Measurements from ENCODE around the gene TBC1D1. TPM values are rescaled to one million over a fixed set of nuclear protein-coding genes. Genes with fewer than 3 reads are reported as not detected.

TBC1D1 gene
- polyA plus RNA-seq, 3 donors: 23.3 to 70.0 (median 31.5) TPM

- peaks cover 88 to 100% of the 10 kb centered on the region in 2 donors for H3K36me3 ChIP-seq (replicated peaks in 1 of 2; ENCODE audit: control insufficient read depth in 1 of 2, insufficient read depth in 2 of 2, low read length in 2 of 2)
- H3K27me3 ChIP-seq (ENCODE audit: control insufficient read depth in 2 of 2, insufficient read depth in 2 of 2, low read length in 2 of 2): no peaks in the 10 kb centered on the region
- Mint-ChIP-seq H3K27me3 (ENCODE audit: low read depth in 3 of 3) (peaks cover 0 to 4% (median 2%) of the 10 kb centered on the region in 3 donors), H3K4me3 (no peak overlapping the region), H3K9me3 (no peaks in the 10 kb centered on the region), H3K4me1 (peaks cover 6% of the 10 kb centered on the region), H3K36me3 (peaks cover 86 to 94% of the 10 kb centered on the region in 2 donors), H3K27ac (peak overlapping the region in 3 of 7 donors; percentile 30 to 71 (median 60))
- no peaks in the 10 kb centered on the region for H3K79me2 ChIP-seq (ENCODE audit: insufficient read depth, low read length)
- no peak for DNase-seq
- H3K4me1 ChIP-seq (ENCODE audit: control insufficient read depth in 1 of 2, insufficient read depth in 2 of 2, low read length in 2 of 2): peaks cover under 1 to 4% of the 10 kb centered on the region in 2 donors
- H3K4me3 ChIP-seq (replicated peaks in 1 of 3; ENCODE audit: low read depth in 2 of 3, low read length in 3 of 3): no peak overlapping the region
- no peaks in the 10 kb centered on the region for H3K9me3 ChIP-seq (replicated peaks in 1 of 2; ENCODE audit: control insufficient read depth in 1 of 2, insufficient read depth in 1 of 2, low read length in 2 of 2)
- no peak overlapping the region for H3K27ac ChIP-seq (ENCODE audit: low read depth in 1 of 2, low read length in 2 of 2)
- WGBS (ENCODE audit: insufficient coverage): 100% methylated on average over 3 of the region's 7 CpGs
- no peak overlapping the region for H3K4me2 ChIP-seq (replicated peaks; ENCODE audit: extremely low read depth, low read length, poor library complexity, severe bottlenecking)
- TF ChIP-seq, protein P1, sequence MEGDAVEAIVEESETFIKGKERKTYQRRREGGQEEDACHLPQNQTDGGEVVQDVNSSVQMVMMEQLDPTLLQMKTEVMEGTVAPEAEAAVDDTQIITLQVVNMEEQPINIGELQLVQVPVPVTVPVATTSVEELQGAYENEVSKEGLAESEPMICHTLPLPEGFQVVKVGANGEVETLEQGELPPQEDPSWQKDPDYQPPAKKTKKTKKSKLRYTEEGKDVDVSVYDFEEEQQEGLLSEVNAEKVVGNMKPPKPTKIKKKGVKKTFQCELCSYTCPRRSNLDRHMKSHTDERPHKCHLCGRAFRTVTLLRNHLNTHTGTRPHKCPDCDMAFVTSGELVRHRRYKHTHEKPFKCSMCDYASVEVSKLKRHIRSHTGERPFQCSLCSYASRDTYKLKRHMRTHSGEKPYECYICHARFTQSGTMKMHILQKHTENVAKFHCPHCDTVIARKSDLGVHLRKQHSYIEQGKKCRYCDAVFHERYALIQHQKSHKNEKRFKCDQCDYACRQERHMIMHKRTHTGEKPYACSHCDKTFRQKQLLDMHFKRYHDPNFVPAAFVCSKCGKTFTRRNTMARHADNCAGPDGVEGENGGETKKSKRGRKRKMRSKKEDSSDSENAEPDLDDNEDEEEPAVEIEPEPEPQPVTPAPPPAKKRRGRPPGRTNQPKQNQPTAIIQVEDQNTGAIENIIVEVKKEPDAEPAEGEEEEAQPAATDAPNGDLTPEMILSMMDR (IDR thresholded peaks at IDR 0.05): no peak
- intact Hi-C loops (cut with micrococcal nuclease): no loop called here
- H4K20me1 ChIP-seq (ENCODE audit: insufficient read depth, low read length): no peaks in the 10 kb centered on the region
- H3K9ac ChIP-seq (ENCODE audit: insufficient read depth, low read length, poor library complexity, severe bottlenecking): no peak overlapping the region
- H2AFZ ChIP-seq (ENCODE audit: insufficient read depth, low read depth, low read length, poor library complexity, severe bottlenecking): no peak overlapping the region
Measured at GRCh38 chr4:38133711-38134480, 243.0 kb downstream of the TBC1D1 start.

GRCh38 chr4:38135201-38135600 is 244.3 kb downstream of the TBC1D1 start:
- H2AFZ ChIP-seq (ENCODE audit: insufficient read depth, low read depth, low read length, poor library complexity, severe bottlenecking): no peak overlapping the region
- H3K4me1 ChIP-seq (ENCODE audit: control insufficient read depth in 1 of 2, insufficient read depth in 2 of 2, low read length in 2 of 2): no peaks in the 10 kb centered on the region
- intact Hi-C loops (cut with micrococcal nuclease): no loop called here
- Mint-ChIP-seq H3K4me3 (no peak overlapping the region), H3K27ac (no peak overlapping the region), H3K9me3 (no peaks in the 10 kb centered on the region), H3K27me3 (ENCODE audit: low read depth in 3 of 3) (peaks cover 0 to 2% (median 1%) of the 10 kb centered on the region in 3 donors), H3K36me3 (peaks cover 89 to 97% of the 10 kb centered on the region in 2 donors), H3K4me1 (no peaks in the 10 kb centered on the region)
- peaks cover 90 to 100% of the 10 kb centered on the region in 2 donors for H3K36me3 ChIP-seq (replicated peaks in 1 of 2; ENCODE audit: control insufficient read depth in 1 of 2, insufficient read depth in 2 of 2, low read length in 2 of 2)
- DNase-seq: no peak
- no peak overlapping the region for H3K9ac ChIP-seq (ENCODE audit: insufficient read depth, low read length, poor library complexity, severe bottlenecking)
- H4K20me1 ChIP-seq (ENCODE audit: insufficient read depth, low read length): no peaks in the 10 kb centered on the region
- no peak overlapping the region for H3K27ac ChIP-seq (ENCODE audit: low read depth in 1 of 2, low read length in 2 of 2)
- H3K4me3 ChIP-seq (replicated peaks in 1 of 3; ENCODE audit: low read depth in 2 of 3, low read length in 3 of 3): no peak overlapping the region
- no peak overlapping the region for H3K4me2 ChIP-seq (replicated peaks; ENCODE audit: extremely low read depth, low read length, poor library complexity, severe bottlenecking)
- 99% methylated on average over 6 of the region's 8 CpGs for whole genome bisulfite sequencing (ENCODE audit: insufficient coverage)
- H3K9me3 ChIP-seq (replicated peaks in 1 of 2; ENCODE audit: control insufficient read depth in 1 of 2, insufficient read depth in 1 of 2, low read length in 2 of 2): no peaks in the 10 kb centered on the region
- no peaks in the 10 kb centered on the region for H3K79me2 ChIP-seq (ENCODE audit: insufficient read depth, low read length)
- H3K27me3 ChIP-seq (ENCODE audit: control insufficient read depth in 2 of 2, insufficient read depth in 2 of 2, low read length in 2 of 2): no peaks in the 10 kb centered on the region
- TF ChIP-seq, protein P1 (IDR thresholded peaks at IDR 0.05): no peak

All from CD14-positive monocyte (primary cell).